MM.1S (cell line): ENCODE measurements around the gene GIPC2.

Source experiments
- EZH2 ChIP-seq: fragments of 300-600 bp; sonication (generic); optimal IDR thresholded peaks from 2 replicates; pipeline ENCODE3; 2017; ENCODE audit warnings: low read depth, mild to moderate bottlenecking, antibody characterized with exemption, low read length, mixed read lengths
- EZH2phosphoT487 ChIP-seq: fragments of 300-600 bp; sonication (generic); IDR thresholded peaks from 2 replicates; pipeline ENCODE4 v1.6.1; 2018; ENCODE audit warnings: antibody characterized with exemption, low read length
- TF ChIP-seq, protein P1 (sequence below): fragments of 300-600 bp; sonication (generic); IDR thresholded peaks from 2 replicates; pipeline ENCODE4 v1.5.1; 2016; ENCODE audit warnings: antibody characterized with exemption, low read length, mixed read lengths

DNA sequence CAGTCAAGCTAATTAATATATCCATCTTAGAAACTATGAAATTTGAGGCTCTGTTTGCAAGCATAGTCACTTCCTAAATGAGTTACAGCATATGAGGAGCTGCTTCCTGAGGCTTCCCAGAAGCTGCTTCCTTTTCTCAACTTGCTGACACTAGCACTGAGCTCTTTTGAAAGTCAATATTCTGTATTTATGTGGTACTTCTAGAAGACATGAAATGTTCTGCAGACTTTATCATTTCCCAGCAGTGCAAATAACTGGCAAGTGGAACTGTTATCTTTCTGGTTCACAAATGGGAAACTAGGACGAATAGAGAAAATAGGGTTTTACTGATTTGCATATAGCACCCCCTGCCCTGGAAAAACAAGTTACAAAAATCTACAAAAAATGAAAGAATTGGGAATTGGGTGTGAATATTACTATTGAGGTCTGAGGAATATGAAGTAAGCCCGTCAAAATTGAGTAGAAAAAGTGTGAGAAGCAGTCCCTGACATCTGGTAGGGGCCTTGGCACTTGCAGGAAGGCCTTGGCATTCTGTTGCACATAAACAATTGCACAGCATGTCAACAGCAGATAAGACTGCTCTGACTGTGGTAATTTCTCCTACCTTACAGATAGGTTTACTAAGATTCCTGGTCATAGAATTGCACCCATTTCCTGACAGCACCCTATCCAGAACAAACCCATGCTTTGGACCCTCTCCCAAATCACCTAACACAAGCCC lies 7.1 kb downstream of the GIPC2 start:
- TF ChIP-seq, protein P1, sequence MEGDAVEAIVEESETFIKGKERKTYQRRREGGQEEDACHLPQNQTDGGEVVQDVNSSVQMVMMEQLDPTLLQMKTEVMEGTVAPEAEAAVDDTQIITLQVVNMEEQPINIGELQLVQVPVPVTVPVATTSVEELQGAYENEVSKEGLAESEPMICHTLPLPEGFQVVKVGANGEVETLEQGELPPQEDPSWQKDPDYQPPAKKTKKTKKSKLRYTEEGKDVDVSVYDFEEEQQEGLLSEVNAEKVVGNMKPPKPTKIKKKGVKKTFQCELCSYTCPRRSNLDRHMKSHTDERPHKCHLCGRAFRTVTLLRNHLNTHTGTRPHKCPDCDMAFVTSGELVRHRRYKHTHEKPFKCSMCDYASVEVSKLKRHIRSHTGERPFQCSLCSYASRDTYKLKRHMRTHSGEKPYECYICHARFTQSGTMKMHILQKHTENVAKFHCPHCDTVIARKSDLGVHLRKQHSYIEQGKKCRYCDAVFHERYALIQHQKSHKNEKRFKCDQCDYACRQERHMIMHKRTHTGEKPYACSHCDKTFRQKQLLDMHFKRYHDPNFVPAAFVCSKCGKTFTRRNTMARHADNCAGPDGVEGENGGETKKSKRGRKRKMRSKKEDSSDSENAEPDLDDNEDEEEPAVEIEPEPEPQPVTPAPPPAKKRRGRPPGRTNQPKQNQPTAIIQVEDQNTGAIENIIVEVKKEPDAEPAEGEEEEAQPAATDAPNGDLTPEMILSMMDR, result no peak
- TF ChIP-seq EZH2phosphoT487, result no peak
- no peak for TF ChIP-seq EZH2
